BE2C (cell line): ENCODE measurements around the gene CD200R1.

Experiments used
- DNase-seq: peaks from one replicate; pipeline ENCODE4 v3.0.0-alpha.2; 2020
- H3K27me3 ChIP-seq: fragments of 250-450 bp; sonication (Bioruptor Pico); 2 replicates; pipeline ENCODE4 v1.5.1; 2020; ENCODE audit warnings: mild to moderate bottlenecking
- H3K36me3 ChIP-seq: fragments of 250-450 bp; sonication (Bioruptor Pico); 2 replicates; pipeline ENCODE4 v1.5.1; 2020; ENCODE audit warnings: mild to moderate bottlenecking
- H3K4me1 ChIP-seq: fragments of 250-450 bp; sonication (Bioruptor Pico); 2 replicates; pipeline ENCODE4 v1.5.1; 2020
- H3K4me3 ChIP-seq: 2 replicates; pipeline ENCODE4 v1.5.1; 2011; ENCODE audit warnings: low read depth, low read length
- H3K9me3 ChIP-seq: fragments of 250-450 bp; sonication (Bioruptor Pico); 2 replicates; pipeline ENCODE4 v1.5.1; 2020
- TF ChIP-seq, protein P1 (sequence below): IDR thresholded peaks from 2 replicates; pipeline ENCODE4 v1.5.1; 2012; ENCODE audit warnings: mild to moderate bottlenecking, low read depth, low read length

Gene CD200R1

DNA sequence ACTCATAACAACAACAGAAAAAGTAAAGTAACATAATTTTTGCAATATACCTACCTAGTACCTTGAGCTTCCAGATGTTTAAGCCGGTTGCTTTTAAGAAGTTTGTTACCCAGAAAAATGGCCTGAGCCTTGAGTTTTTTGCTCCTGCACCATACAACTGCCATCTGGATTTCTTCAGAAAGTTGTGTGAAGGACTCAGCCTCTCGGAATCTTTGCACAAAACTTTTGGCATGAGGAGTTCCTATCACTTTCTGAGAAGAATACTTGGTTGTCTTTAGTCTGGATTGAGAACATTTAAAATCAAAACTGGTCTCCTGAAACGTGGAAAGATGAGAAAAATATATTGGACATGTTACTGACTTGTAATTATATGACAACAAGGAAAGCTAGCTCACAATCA, 33.2 kb upstream of the CD200R1 start:
- no peaks in the 10 kb centered on the region for H3K9me3 ChIP-seq
- DNase-seq: no peak
- peaks cover 74% of the 10 kb centered on the region for H3K36me3 ChIP-seq
- TF ChIP-seq, protein P1, sequence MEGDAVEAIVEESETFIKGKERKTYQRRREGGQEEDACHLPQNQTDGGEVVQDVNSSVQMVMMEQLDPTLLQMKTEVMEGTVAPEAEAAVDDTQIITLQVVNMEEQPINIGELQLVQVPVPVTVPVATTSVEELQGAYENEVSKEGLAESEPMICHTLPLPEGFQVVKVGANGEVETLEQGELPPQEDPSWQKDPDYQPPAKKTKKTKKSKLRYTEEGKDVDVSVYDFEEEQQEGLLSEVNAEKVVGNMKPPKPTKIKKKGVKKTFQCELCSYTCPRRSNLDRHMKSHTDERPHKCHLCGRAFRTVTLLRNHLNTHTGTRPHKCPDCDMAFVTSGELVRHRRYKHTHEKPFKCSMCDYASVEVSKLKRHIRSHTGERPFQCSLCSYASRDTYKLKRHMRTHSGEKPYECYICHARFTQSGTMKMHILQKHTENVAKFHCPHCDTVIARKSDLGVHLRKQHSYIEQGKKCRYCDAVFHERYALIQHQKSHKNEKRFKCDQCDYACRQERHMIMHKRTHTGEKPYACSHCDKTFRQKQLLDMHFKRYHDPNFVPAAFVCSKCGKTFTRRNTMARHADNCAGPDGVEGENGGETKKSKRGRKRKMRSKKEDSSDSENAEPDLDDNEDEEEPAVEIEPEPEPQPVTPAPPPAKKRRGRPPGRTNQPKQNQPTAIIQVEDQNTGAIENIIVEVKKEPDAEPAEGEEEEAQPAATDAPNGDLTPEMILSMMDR: no peak
- no peaks in the 10 kb centered on the region for H3K4me1 ChIP-seq
- H3K27me3 ChIP-seq: no peaks in the 10 kb centered on the region
- H3K4me3 ChIP-seq: no peak overlapping the region

DNA sequence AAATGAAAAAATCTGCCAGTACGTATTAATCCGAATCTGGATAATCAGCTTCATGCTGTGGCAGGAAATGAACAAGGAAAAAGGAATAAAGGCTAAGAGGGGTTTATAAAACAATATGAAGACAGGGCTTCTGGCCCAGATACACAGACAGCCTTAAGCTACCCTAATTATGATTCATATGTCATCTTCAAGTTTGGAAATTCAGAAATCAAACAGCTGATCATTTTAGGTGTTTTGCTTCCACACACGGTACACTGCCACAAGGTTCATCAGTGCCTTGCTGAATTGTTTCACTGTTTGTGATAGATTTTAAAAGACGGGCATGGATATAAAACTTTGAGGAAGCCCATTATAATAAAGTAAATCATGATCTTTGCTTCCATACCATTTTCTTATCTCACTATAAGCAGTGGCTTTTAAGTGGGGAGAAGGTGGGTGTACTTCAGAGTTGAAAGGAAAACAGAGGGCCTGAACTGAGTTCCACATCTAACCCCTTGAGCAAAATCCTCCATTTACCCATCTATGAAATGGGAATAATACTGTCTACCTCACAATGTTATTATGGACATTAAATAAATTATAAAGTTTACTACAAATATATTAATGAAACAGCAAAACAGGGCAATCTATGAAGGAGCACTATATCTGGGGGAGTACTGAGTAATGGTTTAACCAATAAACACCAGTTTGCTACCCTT, 31.6 kb upstream of the CD200R1 start:
- no peak for DNase-seq
- Histone ChIP-seq H3K4me1 (no peaks in the 10 kb centered on the region), H3K36me3 (peaks cover 74% of the 10 kb centered on the region), H3K4me3 (no peak overlapping the region), H3K9me3 (no peaks in the 10 kb centered on the region), H3K27me3 (no peaks in the 10 kb centered on the region)
- TF ChIP-seq, protein P1: no peak

DNA sequence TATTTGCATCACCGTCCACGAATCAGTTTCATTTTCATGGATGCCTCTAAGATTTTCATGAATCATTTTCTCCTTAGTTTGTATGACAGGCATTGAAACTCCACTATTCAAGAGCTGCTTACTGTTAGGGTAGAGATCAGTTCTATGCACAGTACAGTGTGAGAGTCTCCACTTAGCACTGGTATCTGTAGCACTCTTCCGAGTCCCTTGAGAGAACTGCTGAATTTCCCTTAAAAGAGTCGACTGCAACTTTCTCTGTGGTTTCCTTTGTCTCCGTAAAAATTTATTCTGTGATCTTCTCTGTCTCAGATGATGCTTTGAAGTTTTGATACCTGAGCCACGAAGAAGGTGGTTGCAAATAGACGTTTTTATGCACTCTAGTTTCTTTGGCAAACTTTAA, 30.7 kb upstream of the CD200R1 start:
- DNase-seq: no peak
- H3K4me1 ChIP-seq: no peaks in the 10 kb centered on the region
- no peak overlapping the region for H3K4me3 ChIP-seq
- no peaks in the 10 kb centered on the region for H3K9me3 ChIP-seq
- H3K36me3 ChIP-seq: peaks cover 76% of the 10 kb centered on the region
- H3K27me3 ChIP-seq: no peaks in the 10 kb centered on the region
- TF ChIP-seq, protein P1: no peak

DNA sequence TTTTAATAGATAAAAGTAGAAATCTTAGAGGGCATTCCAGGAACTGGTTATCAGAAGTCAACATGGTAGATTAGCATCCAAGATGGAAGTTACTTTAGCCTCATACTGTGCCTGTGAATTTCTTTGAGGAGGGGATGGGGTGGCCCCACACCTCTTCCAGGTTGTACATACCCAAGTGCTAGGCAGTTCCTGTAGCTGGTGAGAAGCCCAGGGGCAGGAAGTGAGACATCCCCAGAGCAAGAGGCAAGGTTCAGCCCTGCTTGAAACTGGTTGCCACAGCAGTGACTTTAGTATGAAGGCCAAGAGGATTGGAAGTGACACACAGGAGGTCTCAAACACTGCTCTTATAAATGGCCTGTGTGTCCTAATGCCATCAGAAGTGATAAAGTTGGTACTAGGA, 27.8 kb upstream of the CD200R1 start:
- TF ChIP-seq, protein P1: no peak
- no peaks in the 10 kb centered on the region for H3K9me3 ChIP-seq
- H3K36me3 ChIP-seq: peaks cover 77% of the 10 kb centered on the region
- no peaks in the 10 kb centered on the region for H3K4me1 ChIP-seq
- no peak for DNase-seq
- H3K27me3 ChIP-seq: no peaks in the 10 kb centered on the region
- no peak overlapping the region for H3K4me3 ChIP-seq

DNA sequence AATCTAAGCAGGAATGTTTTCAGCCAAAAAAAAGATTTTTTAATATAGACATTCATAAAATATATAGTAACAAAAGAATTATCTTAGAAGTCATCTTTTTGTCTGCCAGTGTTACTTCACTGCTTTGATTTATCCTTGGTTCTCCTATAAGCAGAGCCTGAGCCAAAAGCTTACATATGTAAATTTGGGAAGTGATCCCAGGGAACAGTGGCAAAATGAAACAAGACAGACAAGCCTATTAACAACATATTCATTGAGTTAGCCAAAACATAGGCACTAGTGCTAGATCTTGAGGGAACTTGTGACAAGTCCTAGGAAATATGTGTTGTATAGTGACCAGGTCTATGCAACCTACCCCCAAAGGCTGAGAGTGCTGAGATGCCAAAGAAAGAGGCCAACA, 27.1 kb upstream of the CD200R1 start:
- TF ChIP-seq, protein P1: no peak
- Histone ChIP-seq H3K9me3 (no peaks in the 10 kb centered on the region), H3K4me1 (no peaks in the 10 kb centered on the region), H3K4me3 (no peak overlapping the region), H3K27me3 (no peaks in the 10 kb centered on the region), H3K36me3 (peaks cover 73% of the 10 kb centered on the region)
- no peak for DNase-seq

DNA sequence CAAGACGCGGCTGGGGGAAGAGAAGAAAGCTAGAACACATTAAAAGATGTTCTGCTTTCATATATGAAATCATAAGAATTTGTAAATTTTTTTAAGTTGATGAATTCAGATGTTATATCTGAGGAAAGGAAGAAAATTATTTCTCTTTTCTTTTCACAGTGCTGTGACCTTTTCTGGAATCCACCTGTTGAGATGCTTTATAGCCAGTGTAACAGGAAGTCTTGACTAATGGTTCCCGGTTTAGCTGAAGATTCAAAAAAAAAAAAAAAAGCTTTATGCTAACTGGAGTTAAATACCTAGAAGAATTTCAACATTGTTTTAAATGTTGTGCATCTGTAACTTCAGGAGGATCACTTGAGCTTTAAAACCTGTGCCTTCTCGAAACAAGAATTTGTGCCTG, 25.8 kb upstream of the CD200R1 start:
- Histone ChIP-seq H3K4me3 (no peak overlapping the region), H3K4me1 (no peaks in the 10 kb centered on the region), H3K36me3 (peaks cover 61% of the 10 kb centered on the region), H3K9me3 (no peaks in the 10 kb centered on the region), H3K27me3 (no peaks in the 10 kb centered on the region)
- DNase-seq: no peak
- TF ChIP-seq, protein P1: no peak
